Stimulated activated naive B cell treated with anti-CD40 and anti-IgM and Interleukin-4, amounts not matched to agents 10 μg/mL and 1 μg/mL and 100 μg/mL, for 72 hours (primary cell): ENCODE measurements around the gene FOXC1.
A peak's percentile ranks its signal among the peaks of the same experiment; 100 is the strongest.

ENCODE experiments used
- ATAC-seq, 2 donors: fragments of 150-1000 bp; cut with Tn5 transposase; replicated peaks; 2 replicates each; pipeline ENCODE4 v1.10.0; 2021; ENCODE audit warnings: moderate library complexity in 1 of 2
- DNase-seq: peaks from one replicate; pipeline ENCODE4 v3.0.0; 2021
- H3K27ac Mint-ChIP-seq: one replicate; pipeline ENCODE4 v1.8.0; 2022; ENCODE audit warnings: mild to moderate bottlenecking, mixed read lengths
- H3K27me3 Mint-ChIP-seq, 2 donors: one replicate each; pipeline ENCODE4 v1.8.0; 2022; ENCODE audit warnings: mixed read lengths in 2 of 2
- H3K36me3 Mint-ChIP-seq, 2 donors: one replicate each; pipeline ENCODE4 v1.8.0; 2022; ENCODE audit warnings: mixed read lengths in 2 of 2, mild to moderate bottlenecking in 1 of 2
- H3K4me1 Mint-ChIP-seq, 2 donors: one replicate each; pipeline ENCODE4 v1.8.0; 2022; ENCODE audit warnings: mixed read lengths in 2 of 2, mild to moderate bottlenecking in 1 of 2
- H3K4me3 Mint-ChIP-seq, 2 donors: one replicate each; pipeline ENCODE4 v1.8.0; 2022; ENCODE audit warnings: mild to moderate bottlenecking in 2 of 2, mixed read lengths in 2 of 2, moderate library complexity in 1 of 2
- H3K9me3 Mint-ChIP-seq, 2 donors: one replicate each; pipeline ENCODE4 v1.8.0; 2022; ENCODE audit warnings: mixed read lengths in 2 of 2, mild to moderate bottlenecking in 1 of 2

Gene FOXC1

GRCh38 chr6:1577896-1578745 is 31.6 kb upstream of the FOXC1 start:
- peaks cover 21 to 40% of the 10 kb centered on the region in 2 donors for H3K27me3 Mint-ChIP-seq
- H3K27ac Mint-ChIP-seq = no peak overlapping the region
- DNase-seq = no peak
- peak; percentile 45 to 54 for ATAC-seq
- H3K4me1 Mint-ChIP-seq = no peaks in the 10 kb centered on the region
- no peak overlapping the region for H3K4me3 Mint-ChIP-seq
- no peaks in the 10 kb centered on the region for H3K9me3 Mint-ChIP-seq
- H3K36me3 Mint-ChIP-seq = peaks cover 0 to 1% of the 10 kb centered on the region in 2 donors

- DNase-seq (no peak), ATAC-seq (no peak)
- Mint-ChIP-seq H3K36me3 (no peaks in the 10 kb centered on the region), H3K4me1 (no peaks in the 10 kb centered on the region), H3K27ac (no peak overlapping the region), H3K4me3 (no peak overlapping the region), H3K27me3 (peaks cover 20 to 34% of the 10 kb centered on the region in 2 donors), H3K9me3 (no peaks in the 10 kb centered on the region)
Observed at GRCh38 chr6:1579096-1579495, 30.6 kb upstream of the FOXC1 start.

GRCh38 chr6:1580109-1580508 is 29.6 kb upstream of the FOXC1 start:
- no peak overlapping the region for H3K27ac Mint-ChIP-seq
- H3K27me3 Mint-ChIP-seq = peaks cover 10 to 35% of the 10 kb centered on the region in 2 donors
- DNase-seq (no peak), ATAC-seq (no peak)
- H3K36me3 Mint-ChIP-seq = no peaks in the 10 kb centered on the region
- no peaks in the 10 kb centered on the region for H3K4me1 Mint-ChIP-seq
- H3K4me3 Mint-ChIP-seq = no peak overlapping the region
- no peaks in the 10 kb centered on the region for H3K9me3 Mint-ChIP-seq

GRCh38 chr6:1580585-1580984 is 29.1 kb upstream of the FOXC1 start:
- peaks cover 6 to 39% of the 10 kb centered on the region in 2 donors for H3K27me3 Mint-ChIP-seq
- H3K9me3 Mint-ChIP-seq = no peaks in the 10 kb centered on the region
- H3K27ac Mint-ChIP-seq = no peak overlapping the region
- ATAC-seq (no peak), DNase-seq (no peak)
- H3K36me3 Mint-ChIP-seq = no peaks in the 10 kb centered on the region
- H3K4me3 Mint-ChIP-seq = no peak overlapping the region
- no peaks in the 10 kb centered on the region for H3K4me1 Mint-ChIP-seq

GRCh38 chr6:1581120-1581991 is 28.4 kb upstream of the FOXC1 start:
- Mint-ChIP-seq H3K9me3 (no peaks in the 10 kb centered on the region), H3K36me3 (no peaks in the 10 kb centered on the region), H3K4me1 (no peaks in the 10 kb centered on the region), H3K27me3 (peaks cover under 1 to 45% of the 10 kb centered on the region in 2 donors), H3K4me3 (no peak overlapping the region), H3K27ac (no peak overlapping the region)
- DNase-seq = no peak
- no peak for ATAC-seq

- ATAC-seq (no peak), DNase-seq (no peak)
- Mint-ChIP-seq H3K4me3 (no peak overlapping the region), H3K4me1 (no peaks in the 10 kb centered on the region), H3K27me3 (peaks cover 5 to 45% of the 10 kb centered on the region in 2 donors), H3K27ac (no peak overlapping the region), H3K36me3 (no peaks in the 10 kb centered on the region), H3K9me3 (no peaks in the 10 kb centered on the region)
Observed at GRCh38 chr6:1584146-1584545, 25.6 kb upstream of the FOXC1 start.

GRCh38 chr6:1584996-1585668 is 24.6 kb upstream of the FOXC1 start:
- no peak for ATAC-seq
- Mint-ChIP-seq H3K36me3 (no peaks in the 10 kb centered on the region), H3K4me3 (no peak overlapping the region), H3K27ac (no peak overlapping the region), H3K4me1 (no peaks in the 10 kb centered on the region), H3K27me3 (peaks cover 9 to 46% of the 10 kb centered on the region in 2 donors), H3K9me3 (no peaks in the 10 kb centered on the region)
- no peak for DNase-seq

- no peak overlapping the region for H3K4me3 Mint-ChIP-seq
- no peak for ATAC-seq
Observed at GRCh38 chr6:1585669-1586049, 24.1 kb upstream of the FOXC1 start.

GRCh38 chr6:1586256-1586655 is 23.5 kb upstream of the FOXC1 start:
- Mint-ChIP-seq H3K4me1 (no peaks in the 10 kb centered on the region), H3K9me3 (no peaks in the 10 kb centered on the region), H3K4me3 (no peak overlapping the region), H3K36me3 (no peaks in the 10 kb centered on the region), H3K27ac (no peak overlapping the region), H3K27me3 (peaks cover 9 to 41% of the 10 kb centered on the region in 2 donors)
- DNase-seq (no peak), ATAC-seq (no peak)

More at GRCh38 chr6:1585669-1586049, 24.1 kb upstream of the FOXC1 start:
- H3K4me1 Mint-ChIP-seq = no peaks in the 10 kb centered on the region
- no peak for DNase-seq
- no peak overlapping the region for H3K27ac Mint-ChIP-seq
- H3K27me3 Mint-ChIP-seq = peaks cover 9 to 46% of the 10 kb centered on the region in 2 donors
- no peaks in the 10 kb centered on the region for H3K36me3 Mint-ChIP-seq
- no peaks in the 10 kb centered on the region for H3K9me3 Mint-ChIP-seq

- no peak overlapping the region for H3K4me3 Mint-ChIP-seq
- no peaks in the 10 kb centered on the region for H3K4me1 Mint-ChIP-seq
- ATAC-seq (no peak), DNase-seq (no peak)
- H3K27me3 Mint-ChIP-seq = peaks cover 11 to 37% of the 10 kb centered on the region in 2 donors
- H3K9me3 Mint-ChIP-seq = no peaks in the 10 kb centered on the region
- H3K27ac Mint-ChIP-seq = no peak overlapping the region
- H3K36me3 Mint-ChIP-seq = no peaks in the 10 kb centered on the region
Observed at GRCh38 chr6:1586861-1587450, 22.8 kb upstream of the FOXC1 start.

- Mint-ChIP-seq H3K36me3 (no peaks in the 10 kb centered on the region), H3K27ac (no peak overlapping the region), H3K4me1 (no peaks in the 10 kb centered on the region), H3K27me3 (peaks cover 16 to 42% of the 10 kb centered on the region in 2 donors), H3K4me3 (no peak overlapping the region), H3K9me3 (no peaks in the 10 kb centered on the region)
- DNase-seq (no peak), ATAC-seq (no peak)
Observed at GRCh38 chr6:1587546-1587945, 22.2 kb upstream of the FOXC1 start.

- Mint-ChIP-seq H3K27ac (no peak overlapping the region), H3K4me1 (no peaks in the 10 kb centered on the region), H3K36me3 (no peaks in the 10 kb centered on the region), H3K9me3 (no peaks in the 10 kb centered on the region), H3K4me3 (no peak overlapping the region), H3K27me3 (peaks cover 19 to 46% of the 10 kb centered on the region in 2 donors)
- DNase-seq (no peak), ATAC-seq (no peak)
Observed at GRCh38 chr6:1587977-1588376, 21.7 kb upstream of the FOXC1 start.

- peaks cover 30 to 58% of the 10 kb centered on the region in 2 donors for H3K27me3 Mint-ChIP-seq
- no peaks in the 10 kb centered on the region for H3K9me3 Mint-ChIP-seq
- H3K4me1 Mint-ChIP-seq = no peaks in the 10 kb centered on the region
- H3K4me3 Mint-ChIP-seq = no peak overlapping the region
- no peaks in the 10 kb centered on the region for H3K36me3 Mint-ChIP-seq
- DNase-seq (no peak), ATAC-seq (no peak)
- no peak overlapping the region for H3K27ac Mint-ChIP-seq
Observed at GRCh38 chr6:1589208-1589607, 20.5 kb upstream of the FOXC1 start.

- H3K36me3 Mint-ChIP-seq = no peaks in the 10 kb centered on the region
- DNase-seq = no peak
- no peak for ATAC-seq
- no peaks in the 10 kb centered on the region for H3K4me1 Mint-ChIP-seq
- H3K27me3 Mint-ChIP-seq = peaks cover 35 to 64% of the 10 kb centered on the region in 2 donors
- H3K4me3 Mint-ChIP-seq = no peak overlapping the region
- no peak overlapping the region for H3K27ac Mint-ChIP-seq
- H3K9me3 Mint-ChIP-seq = no peaks in the 10 kb centered on the region
Observed at GRCh38 chr6:1590580-1590979, 19.1 kb upstream of the FOXC1 start.
